ENCODE results near the gene MKKS.
"Not testable (repeated sequence)": the region's sequence is repeated elsewhere in the genome, so short reads cannot be mapped to it uniquely, and the experiment has no call there.

The MKKS gene

DNA sequence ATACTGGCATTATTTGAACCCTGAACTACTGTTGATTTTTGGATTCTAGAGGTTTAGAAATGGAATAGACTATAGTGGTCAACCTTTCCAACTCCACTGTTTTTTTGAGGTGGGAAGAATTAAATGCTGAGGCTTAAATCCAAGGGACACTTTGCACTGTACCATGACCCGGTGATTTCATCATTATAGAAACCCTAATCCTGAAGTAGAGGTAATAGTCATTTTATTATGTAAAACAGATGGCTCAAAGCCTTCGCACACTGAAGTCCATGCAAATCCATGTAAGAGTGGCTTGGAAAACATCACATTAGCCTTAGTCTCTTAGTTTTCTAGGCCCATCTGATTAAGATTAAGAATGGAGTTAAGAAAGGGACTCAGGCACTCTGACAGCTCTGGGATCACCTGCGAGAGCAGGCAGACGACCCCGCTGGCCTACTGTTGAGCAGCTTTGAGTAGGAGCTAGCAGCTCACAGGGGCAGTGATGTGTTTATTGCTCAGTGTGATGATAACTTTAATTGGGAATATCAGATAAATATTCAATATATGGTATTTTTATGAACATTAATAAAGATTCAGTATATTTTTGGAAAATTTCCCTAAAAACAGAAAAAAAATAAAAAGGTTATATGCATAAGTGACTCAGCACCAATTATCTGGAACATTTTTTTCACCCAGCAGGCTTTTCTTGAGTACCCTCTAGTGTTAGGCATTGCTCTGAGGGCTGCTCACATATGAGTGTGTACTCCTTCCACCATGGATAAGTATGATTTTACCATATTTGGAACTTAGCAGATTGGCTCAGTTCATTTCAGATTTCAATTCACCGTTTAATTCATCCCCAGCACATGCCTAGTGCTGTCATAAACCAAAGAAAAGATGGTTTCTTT, 14.5 kb upstream of the MKKS start:
- peak; percentile 58 for DNase-seq

- peak; percentile 93 for DNase-seq
Measured at GRCh38 chr20:10447028-10447427, 13.0 kb upstream of the MKKS start.

GRCh38 chr20:10445758-10446157, 11.7 kb upstream of the MKKS start:
- no peak for DNase-seq

- DNase-seq, result no peak
Measured at GRCh38 chr20:10443936-10444335, 9.9 kb upstream of the MKKS start.

DNA sequence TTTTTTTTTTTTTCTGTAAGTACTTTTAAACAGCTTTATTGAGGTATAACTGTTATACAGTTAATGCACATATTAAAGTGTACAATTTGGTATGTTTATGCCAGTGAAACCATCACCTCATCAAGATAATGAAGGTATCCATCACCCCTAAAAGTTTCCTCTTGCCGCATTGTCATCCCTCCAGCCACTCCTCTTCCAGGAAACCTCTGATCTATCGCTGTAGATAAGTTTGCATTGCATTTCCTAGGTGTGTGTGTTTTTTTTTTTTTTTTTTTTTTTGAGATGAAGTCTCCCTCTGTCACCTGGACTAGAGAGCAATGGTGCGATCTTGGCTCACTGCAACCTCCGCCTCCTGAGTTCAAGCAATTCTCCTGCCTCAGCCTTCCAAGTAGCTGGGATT, 4.2 kb upstream of the MKKS start:
- no peak for DNase-seq

- DNase-seq, result no peak
Measured at GRCh38 chr20:10436053-10436699, 2.2 kb upstream of the MKKS start.

DNA sequence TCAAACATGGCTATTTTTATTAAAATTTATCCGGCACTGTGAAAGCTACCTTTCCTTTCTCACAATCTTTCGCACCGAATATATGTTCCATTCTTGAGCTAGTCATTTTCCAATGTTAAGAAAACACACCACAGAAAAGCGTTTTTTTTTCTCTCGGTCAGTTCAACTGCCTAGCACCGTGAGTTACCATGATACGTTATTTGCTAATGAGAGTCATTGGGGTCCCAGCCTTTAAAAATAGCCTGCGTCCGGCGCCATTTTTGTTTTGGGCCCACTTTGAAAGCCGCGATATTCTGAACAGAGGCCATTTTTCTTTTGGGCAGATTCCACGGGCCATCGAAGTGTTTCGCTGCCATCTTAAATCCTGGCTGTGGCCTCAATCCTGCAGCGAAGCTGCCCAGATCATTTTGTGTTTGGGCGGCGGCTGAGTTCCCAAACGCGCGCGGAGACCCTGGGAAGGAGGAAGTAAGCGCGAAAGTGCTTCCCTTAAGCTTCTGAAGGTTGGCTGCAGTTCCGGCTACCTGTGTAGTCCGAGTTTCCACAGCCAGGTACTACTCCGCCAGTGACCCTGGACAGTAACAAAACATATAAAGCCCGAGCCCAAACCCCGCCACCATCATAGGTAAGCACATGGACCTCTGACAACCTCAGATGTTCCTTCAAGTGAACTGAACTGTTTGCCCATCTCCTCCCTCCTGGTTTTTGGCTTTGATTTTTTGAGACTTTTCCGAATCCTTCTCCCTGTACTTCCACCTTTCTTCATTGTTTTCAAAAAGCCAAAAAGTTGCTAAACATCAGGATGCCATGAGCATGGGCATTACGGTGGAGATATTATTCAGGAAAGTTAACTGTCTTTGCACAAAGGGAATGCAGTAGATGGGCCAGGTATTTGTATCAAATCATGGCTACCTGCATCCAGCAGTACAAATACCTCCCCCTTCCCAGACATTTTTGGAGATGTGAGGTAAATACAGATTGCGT, 1.1 kb upstream of the MKKS start, which contains the start of gene SLX4IP:
Gene SLX4IP, plus strand, starts transcription at position 474 of the 981 bp plus-strand sequence. CDS start 22,900 bp downstream, outside the sequence.
- peak; percentile 98 for DNase-seq

GRCh38 chr20:10434467-10434831, 427 bp upstream of the MKKS start:
- DNase-seq, result peak; percentile 98

- no peak for DNase-seq
Measured at GRCh38 chr20:10433014-10433622, 904 bp downstream of the MKKS start.

DNA sequence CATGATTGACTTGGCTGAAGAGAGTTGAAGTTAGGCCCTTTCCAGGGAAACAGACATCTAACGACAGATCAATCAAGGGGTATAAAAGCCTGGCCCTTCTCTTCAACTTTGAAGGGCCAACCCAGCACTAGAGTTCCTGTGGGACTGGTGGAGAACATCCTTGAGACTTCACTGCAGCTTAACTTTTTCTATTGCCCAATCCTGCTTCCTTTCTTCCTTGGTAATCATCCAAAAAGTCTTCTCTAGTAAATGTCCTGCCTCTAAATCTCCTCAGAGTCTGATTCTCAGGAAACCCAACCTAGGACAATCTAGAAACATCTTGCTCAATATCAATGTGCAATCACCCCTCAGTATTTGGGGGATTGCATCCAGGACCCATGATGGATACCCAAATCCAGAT, 1.9 kb downstream of the MKKS start:
- DNase-seq, result no peak

- DNase-seq, result no peak
Measured at GRCh38 chr20:10430704-10431103, 3.3 kb downstream of the MKKS start.

DNA sequence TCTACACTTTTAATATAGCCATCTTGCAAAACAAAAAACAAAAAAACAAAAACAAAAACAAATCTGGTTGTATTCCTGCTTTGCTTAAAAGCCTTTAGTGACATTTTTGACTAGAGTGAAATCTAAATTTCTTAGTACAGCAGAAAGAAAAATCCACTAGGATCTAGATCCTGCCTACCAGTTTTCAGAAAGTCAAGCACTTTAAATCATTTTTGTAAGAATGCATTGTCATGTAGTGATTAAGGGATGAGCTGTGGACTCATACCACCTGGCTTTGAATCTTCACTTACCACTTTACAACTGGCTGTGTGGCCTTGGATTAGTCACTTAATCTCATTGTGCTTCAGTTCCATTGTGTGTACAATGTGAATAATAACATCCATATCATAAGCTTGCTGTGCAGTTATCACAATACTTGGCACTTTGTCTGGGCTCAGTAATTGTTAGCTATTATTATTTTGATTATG, 4.0 kb downstream of the MKKS start:
- DNase-seq, result no peak

GRCh38 chr20:10429443-10429981, 4.5 kb downstream of the MKKS start:
- DNase-seq, result no peak

- DNase-seq, result no peak
Measured at GRCh38 chr20:10428008-10428407, 6.0 kb downstream of the MKKS start.

DNA sequence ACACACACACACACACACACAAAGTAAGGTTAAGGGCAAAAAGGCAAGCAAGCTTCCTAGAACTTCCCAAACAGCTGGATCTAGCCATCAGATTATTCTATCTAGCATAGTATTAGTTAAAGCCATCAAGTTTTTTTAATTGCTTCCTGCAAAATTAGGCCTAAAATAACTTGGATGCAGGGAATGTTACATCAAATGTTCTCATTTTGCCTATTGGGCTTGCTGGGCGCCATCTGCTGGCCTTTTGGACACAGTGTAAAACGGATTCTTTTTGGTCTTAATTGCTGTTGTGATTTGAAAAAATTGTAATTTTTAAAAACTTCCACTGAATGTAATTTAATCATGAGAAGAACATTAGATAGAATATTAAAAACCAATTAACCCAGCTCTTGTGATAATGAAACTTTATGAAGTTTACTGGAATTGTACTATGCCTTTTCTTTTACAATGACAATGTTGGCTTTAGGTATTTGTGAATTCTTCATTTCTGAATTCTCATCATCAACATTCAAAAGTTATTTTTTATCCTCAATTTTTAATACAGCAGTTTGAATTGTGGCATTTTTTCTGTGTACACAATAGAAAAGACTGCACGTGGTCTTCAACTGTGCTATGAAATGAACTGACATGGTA, 6.8 kb downstream of the MKKS start:
- DNase-seq, result peak; percentile 76

GRCh38 chr20:10423735-10424134, 10.3 kb downstream of the MKKS start:
- DNase-seq, result no peak

DNA sequence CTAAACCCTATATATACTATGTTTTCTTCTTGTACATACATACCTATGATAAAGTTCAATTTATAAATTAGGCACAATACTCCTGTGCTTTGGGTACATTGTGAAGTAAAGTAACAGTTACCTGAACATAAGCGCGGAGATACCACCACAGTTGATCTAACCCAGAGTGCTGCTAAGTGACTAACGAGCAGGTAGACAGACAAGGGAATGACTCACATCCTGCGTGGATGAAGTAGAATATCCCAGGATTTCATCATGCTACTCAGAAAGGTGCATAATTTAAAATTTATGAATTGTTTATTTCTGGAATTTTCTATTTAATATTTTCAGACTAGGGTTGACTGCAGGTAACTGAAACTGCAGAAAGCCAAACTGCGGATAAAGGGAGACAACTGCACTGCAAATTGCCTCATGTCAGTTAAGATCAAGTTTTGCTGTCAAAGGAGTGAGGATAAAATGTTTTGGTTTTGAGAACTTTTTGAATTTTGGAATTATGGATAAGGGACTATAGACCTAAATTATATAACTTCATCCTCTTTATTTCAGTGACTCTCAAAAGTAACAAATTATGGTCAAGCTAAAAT, 14.4 kb downstream of the MKKS start:
- DNase-seq, result no peak

DNA sequence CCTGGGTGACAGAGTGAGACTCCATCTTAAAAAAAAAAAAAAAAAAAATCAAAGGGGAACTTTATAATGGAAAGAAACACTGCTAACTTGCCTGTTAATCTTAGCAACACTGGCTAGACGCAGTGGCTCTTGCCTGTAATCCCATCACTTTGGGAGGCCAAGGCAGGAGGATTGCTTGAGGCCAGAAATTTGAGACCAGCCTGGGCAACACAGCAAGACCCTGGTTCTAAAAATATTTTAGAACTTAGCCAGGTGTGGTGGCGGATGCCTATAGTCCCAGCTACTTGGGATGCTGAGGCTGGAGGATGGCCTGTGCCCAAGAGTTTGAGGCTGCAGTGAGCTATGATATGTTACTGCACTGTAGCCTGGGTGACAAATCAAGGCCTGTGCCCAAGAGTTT, 16.8 kb downstream of the MKKS start:
- not testable (repeated sequence) for DNase-seq

- DNase-seq, result no peak
Measured at GRCh38 chr20:10415013-10415650, 18.9 kb downstream of the MKKS start.

- DNase-seq, result no peak
Measured at GRCh38 chr20:10412591-10413408, 21.2 kb downstream of the MKKS start.
